BJ (cell line): Measurements from ENCODE around the gene ANKRD44. TPM values are rescaled to one million over a fixed set of nuclear protein-coding genes. Genes with fewer than 3 reads are reported as not detected.

Experiments used
- CTCF ChIA-PET: fragments of 350-600 bp; formaldehyde crosslinking; extraction: SDS; loops from one replicate; lab custom pipeline; 2021; ENCODE audit warnings: antibody characterized with exemption, inconsistent platforms; lab: Yijun Ruan, JAX
- POLR2A ChIA-PET: fragments of 300-600 bp; sonication (Branson Sonifier 250); formaldehyde crosslinking; extraction: SDS; loops from one replicate; lab custom pipeline; 2021; ENCODE audit warnings: antibody characterized with exemption; lab: Charles Lee
- DNase-seq: peaks from one replicate; pipeline ENCODE4 v3.0.0-alpha.2; 2011; ENCODE audit warnings: low read depth
- H3K27me3 ChIP-seq: 2 replicates; pipeline ENCODE4 v1.6.0; 2011; ENCODE audit warnings: low read length; ENCODE audit not compliant: control insufficient read depth, insufficient read depth
- H3K36me3 ChIP-seq: 2 replicates; pipeline ENCODE4 v1.5.1; 2011; ENCODE audit warnings: low read length; ENCODE audit not compliant: control insufficient read depth, insufficient read depth
- H3K4me3 ChIP-seq: 2 replicates; pipeline ENCODE4 v1.5.1; 2011; ENCODE audit warnings: low read depth, mild to moderate bottlenecking, control low read depth, low read length
- polyA plus RNA-seq: library from polyadenylated mRNA; depleted of rRNA; stranded (reverse); fragments of >200 nt; gene quantifications from 2 replicates; pipeline ENCODE4 v1.2.3, GENCODE V29; 2011
- TF ChIP-seq, protein P1 (sequence below): IDR thresholded peaks from 2 replicates; pipeline ENCODE4 v1.5.1; 2011; ENCODE audit warnings: low read depth, mild to moderate bottlenecking, control low read depth, inconsistent platforms, low read length, moderate library complexity; ENCODE audit not compliant: insufficient read depth

The ANKRD44 gene
- polyA plus RNA-seq, 1 experiment, result 12.4 TPM

DNA sequence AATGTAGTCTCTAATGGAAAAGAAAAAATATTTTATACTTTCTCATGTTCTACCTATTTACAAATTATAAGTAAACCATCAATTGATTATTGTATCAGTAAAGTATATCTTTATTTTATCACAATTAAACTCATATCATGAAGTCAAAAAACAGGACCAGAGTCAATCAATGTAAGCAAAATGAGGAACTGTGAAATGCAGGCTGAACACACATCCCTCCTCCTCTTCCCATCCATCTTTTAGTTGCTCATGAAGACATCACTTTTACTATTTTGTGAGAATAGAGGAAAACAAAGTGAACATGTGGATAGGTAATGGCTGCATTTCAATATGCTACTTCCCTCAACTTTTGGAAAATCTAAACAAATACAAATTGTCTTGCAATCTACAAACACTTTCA lies 195.3 kb downstream of the ANKRD44 start:
- TF ChIP-seq, protein P1, sequence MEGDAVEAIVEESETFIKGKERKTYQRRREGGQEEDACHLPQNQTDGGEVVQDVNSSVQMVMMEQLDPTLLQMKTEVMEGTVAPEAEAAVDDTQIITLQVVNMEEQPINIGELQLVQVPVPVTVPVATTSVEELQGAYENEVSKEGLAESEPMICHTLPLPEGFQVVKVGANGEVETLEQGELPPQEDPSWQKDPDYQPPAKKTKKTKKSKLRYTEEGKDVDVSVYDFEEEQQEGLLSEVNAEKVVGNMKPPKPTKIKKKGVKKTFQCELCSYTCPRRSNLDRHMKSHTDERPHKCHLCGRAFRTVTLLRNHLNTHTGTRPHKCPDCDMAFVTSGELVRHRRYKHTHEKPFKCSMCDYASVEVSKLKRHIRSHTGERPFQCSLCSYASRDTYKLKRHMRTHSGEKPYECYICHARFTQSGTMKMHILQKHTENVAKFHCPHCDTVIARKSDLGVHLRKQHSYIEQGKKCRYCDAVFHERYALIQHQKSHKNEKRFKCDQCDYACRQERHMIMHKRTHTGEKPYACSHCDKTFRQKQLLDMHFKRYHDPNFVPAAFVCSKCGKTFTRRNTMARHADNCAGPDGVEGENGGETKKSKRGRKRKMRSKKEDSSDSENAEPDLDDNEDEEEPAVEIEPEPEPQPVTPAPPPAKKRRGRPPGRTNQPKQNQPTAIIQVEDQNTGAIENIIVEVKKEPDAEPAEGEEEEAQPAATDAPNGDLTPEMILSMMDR, result no peak
- no peaks in the 10 kb centered on the region for H3K36me3 ChIP-seq
- CTCF ChIA-PET, result interaction anchor here (1.0 to 2.6 kb wide), 2 partner anchors 11 to 17 kb away, joined by 3 to 17 read pairs; no protein-coding TSS in a partner anchor
- H3K27me3 ChIP-seq, result no peaks in the 10 kb centered on the region
- no peak overlapping the region for H3K4me3 ChIP-seq
- DNase-seq, result no peak
- POLR2A ChIA-PET, result no interaction called here

DNA sequence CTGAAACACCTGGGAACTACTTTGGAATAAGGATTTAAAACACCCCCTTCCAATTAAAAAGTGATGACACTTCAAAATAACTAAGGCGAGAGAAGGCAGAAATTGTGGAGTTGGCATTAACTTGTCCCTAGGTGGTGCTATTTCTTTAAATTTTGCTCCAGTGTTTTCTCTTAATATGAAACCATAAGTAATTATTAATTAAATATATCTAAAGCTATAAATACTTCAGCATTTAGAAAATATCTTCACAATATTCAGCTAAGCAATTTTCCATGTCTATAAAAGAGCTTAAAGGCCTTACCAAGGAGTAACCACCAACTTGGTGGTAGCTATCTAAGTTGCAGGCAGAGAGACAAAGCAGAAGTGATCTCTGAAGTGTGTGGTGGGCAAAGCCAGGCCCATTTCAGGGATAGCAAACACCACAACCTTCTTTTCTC lies 197.3 kb downstream of the ANKRD44 start:
- H3K4me3 ChIP-seq, result no peak overlapping the region
- no peaks in the 10 kb centered on the region for H3K27me3 ChIP-seq
- TF ChIP-seq, protein P1, result peak; percentile 55
- H3K36me3 ChIP-seq, result no peaks in the 10 kb centered on the region
- CTCF ChIA-PET, result interaction anchor here (0.6 to 2.6 kb wide), 36 partner anchors 8 to 635 kb away, joined by 3 to 23 read pairs (median 5); partner anchors contain the start of genes ANKRD44 and GTF3C3
- DNase-seq, result no peak
- POLR2A ChIA-PET, result interaction anchor here (0.6 kb wide), 1 partner anchor 605 kb away, joined by 3 read pairs; no protein-coding TSS in a partner anchor

GRCh38 chr2:197109326-197109725 lies 201.3 kb downstream of the ANKRD44 start:
- no peaks in the 10 kb centered on the region for H3K27me3 ChIP-seq
- no peak overlapping the region for H3K4me3 ChIP-seq
- ChIA-PET CTCF (interaction anchor here (0.9 to 2.6 kb wide), 3 partner anchors 11 to 274 kb away, joined by 3 to 9 read pairs (median 4); no protein-coding TSS in a partner anchor), POLR2A (no interaction called here)
- TF ChIP-seq, protein P1, result no peak
- DNase-seq, result no peak
- no peaks in the 10 kb centered on the region for H3K36me3 ChIP-seq

- POLR2A ChIA-PET, result no interaction called here
- H3K27me3 ChIP-seq, result no peaks in the 10 kb centered on the region
- H3K4me3 ChIP-seq, result no peak overlapping the region
- TF ChIP-seq, protein P1, result no peak
- no peak for DNase-seq
- CTCF ChIA-PET, result interaction anchor here (0.7 to 2.6 kb wide), 4 partner anchors 11 to 275 kb away, joined by 3 to 9 read pairs (median 4); no protein-coding TSS in a partner anchor
- no peaks in the 10 kb centered on the region for H3K36me3 ChIP-seq
These were observed 201.8 kb downstream of the ANKRD44 start for GRCh38 chr2:197108758-197109157.

DNA sequence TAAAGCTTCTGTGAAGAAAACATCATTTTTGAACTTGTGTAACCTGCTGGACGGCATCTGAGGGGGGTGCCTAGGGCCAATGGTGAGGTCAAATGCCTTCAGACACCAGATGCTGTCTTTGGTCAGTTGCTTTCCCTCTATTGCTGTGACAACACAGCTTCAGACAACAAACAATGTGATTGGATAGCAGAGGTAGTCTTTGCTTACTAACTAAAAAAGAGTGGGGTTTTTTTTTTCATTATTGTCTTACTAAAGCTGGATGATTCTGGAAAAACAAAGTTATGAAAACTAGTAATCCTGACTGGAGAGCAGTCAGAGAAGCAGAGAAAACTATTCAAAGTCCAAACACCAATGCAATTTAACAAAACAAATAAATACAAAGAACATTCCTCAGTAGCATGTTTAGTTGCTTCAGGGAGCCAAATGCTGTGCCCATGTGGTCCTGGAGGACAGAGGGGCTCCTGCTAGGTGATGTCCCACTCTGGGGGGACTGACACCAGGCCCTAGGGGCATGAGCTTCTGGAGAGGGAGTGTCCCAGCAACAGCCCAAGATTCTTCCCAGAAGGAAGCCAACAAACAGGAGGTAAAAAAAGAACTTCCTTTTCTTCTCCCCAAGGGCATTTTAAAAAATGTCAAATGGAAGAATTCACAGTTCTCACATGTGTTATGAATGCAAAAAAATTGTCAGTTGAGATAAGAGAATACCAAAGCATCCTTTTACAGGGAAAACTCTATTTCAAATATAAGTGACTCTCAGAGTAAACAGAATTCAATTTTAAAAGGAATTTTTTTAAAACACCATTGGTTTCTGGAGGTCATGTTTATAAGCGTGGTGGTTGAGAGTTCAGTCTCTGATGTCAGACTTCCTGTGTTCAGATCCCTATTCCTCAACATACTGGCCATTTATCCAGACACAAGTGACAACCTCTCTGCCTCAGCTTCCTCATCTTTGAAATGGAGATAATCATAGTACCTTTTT lies 203.0 kb downstream of the ANKRD44 start:
- TF ChIP-seq, protein P1, result no peak
- peak; percentile 43 for DNase-seq
- POLR2A ChIA-PET, result interaction anchor here (0.6 kb wide), 1 partner anchor 249 kb away, joined by 3 read pairs; no protein-coding TSS in a partner anchor
- no peaks in the 10 kb centered on the region for H3K36me3 ChIP-seq
- H3K4me3 ChIP-seq, result no peak overlapping the region
- no peaks in the 10 kb centered on the region for H3K27me3 ChIP-seq
- CTCF ChIA-PET, result no interaction called here
